Measurements from ENCODE around the gene ABCB6. TPM values are rescaled to one million over a fixed set of nuclear protein-coding genes. Genes with fewer than 3 reads are reported as not detected.

The ABCB6 gene
- total and polyA plus RNA-seq, 10 donors, result 8.4 to 28.7 (median 14.0) TPM

DNA sequence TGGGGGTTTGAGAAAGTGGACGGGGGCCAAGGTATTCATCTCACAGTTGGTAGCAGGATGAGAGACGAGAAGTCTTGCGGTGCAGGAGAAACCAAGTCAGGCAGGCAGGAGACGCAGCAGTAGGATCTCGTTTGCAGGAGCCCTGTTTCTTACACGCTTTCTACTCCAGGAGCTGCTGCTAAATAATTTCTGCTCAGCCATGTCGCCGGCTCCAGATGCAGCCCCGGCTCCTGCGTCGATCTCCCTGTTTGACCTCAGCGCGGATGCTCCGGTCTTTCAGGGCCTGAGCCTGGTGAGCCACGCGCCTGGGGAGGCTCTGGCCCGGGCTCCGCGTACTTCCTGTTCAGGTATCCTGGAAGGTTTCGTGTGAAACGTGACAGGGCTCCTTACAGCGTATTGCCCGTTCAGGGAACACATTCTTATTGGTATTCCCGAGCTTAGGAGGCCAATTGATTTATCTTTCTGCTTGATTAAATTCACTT, 11.3 kb upstream of the ABCB6 start:
- DNase-seq, result peak; percentile 92
- Histone ChIP-seq H3K9me3 (no peaks in the 10 kb centered on the region), H3K36me3 (peaks cover 0 to 69% (median 48%) of the 10 kb centered on the region in 6 donors), H3K27ac (peak overlapping the region; percentile 88 to 99 (median 97)), H3K4me1 (peaks cover 18 to 68% (median 48%) of the 10 kb centered on the region in 6 donors), H3K27me3 (replicated peaks in 1 of 7) (no peaks in the 10 kb centered on the region), H3K4me3 (peak overlapping the region; percentile 56 to 79 (median 73))
- TF ChIP-seq POLR2A (IDR thresholded peaks at IDR 0.05) (no peak), POLR2AphosphoS5 (IDR thresholded peaks at IDR 0.05) (no peak)
- TF ChIP-seq, protein P1, sequence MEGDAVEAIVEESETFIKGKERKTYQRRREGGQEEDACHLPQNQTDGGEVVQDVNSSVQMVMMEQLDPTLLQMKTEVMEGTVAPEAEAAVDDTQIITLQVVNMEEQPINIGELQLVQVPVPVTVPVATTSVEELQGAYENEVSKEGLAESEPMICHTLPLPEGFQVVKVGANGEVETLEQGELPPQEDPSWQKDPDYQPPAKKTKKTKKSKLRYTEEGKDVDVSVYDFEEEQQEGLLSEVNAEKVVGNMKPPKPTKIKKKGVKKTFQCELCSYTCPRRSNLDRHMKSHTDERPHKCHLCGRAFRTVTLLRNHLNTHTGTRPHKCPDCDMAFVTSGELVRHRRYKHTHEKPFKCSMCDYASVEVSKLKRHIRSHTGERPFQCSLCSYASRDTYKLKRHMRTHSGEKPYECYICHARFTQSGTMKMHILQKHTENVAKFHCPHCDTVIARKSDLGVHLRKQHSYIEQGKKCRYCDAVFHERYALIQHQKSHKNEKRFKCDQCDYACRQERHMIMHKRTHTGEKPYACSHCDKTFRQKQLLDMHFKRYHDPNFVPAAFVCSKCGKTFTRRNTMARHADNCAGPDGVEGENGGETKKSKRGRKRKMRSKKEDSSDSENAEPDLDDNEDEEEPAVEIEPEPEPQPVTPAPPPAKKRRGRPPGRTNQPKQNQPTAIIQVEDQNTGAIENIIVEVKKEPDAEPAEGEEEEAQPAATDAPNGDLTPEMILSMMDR (IDR thresholded peaks at IDR 0.05 in 8 of 11, conservative IDR thresholded peaks at IDR 0.05 in 3 of 11), result no peak
- intact Hi-C loops (cut with DNase I; ENCODE audit: low total_unique reads), result no loop called here
- 0 to 1% (median 0%) methylated on average over 13 to 24 of the region's 24 CpGs for WGBS, 5 donors

- intact Hi-C loops (cut with DNase I; ENCODE audit: low total_unique reads), result loop anchor here (5.0 kb wide), 1 partner anchor 48 kb away; the partner anchor contains the start of gene DNAJB2
- DNase-seq, result peak; percentile 100
- H3K27me3 ChIP-seq (replicated peaks in 1 of 7), result no peaks in the 10 kb centered on the region
- no peaks in the 10 kb centered on the region for H3K9me3 ChIP-seq
- WGBS, 5 donors, result 0 to 1% (median 0%) methylated on average over 39 to 80 of the region's 80 CpGs
- peak within 1 kb of the TSS; percentile 56 to 79 (median 73) for H3K4me3 ChIP-seq
- H3K27ac ChIP-seq, result peak within 1 kb of the TSS; percentile 88 to 99 (median 97)
- H3K4me1 ChIP-seq, result peaks cover 18 to 75% (median 50%) of the 10 kb centered on the region in 6 donors
- peaks cover 0 to 69% (median 48%) of the 10 kb centered on the region in 6 donors for H3K36me3 ChIP-seq
- TF ChIP-seq, protein P1 (IDR thresholded peaks at IDR 0.05 in 8 of 11, conservative IDR thresholded peaks at IDR 0.05 in 3 of 11), result peak in 5 of 11 experiments; percentile 15 to 31 (median 27)
- peak; percentile 97 to 99 (median 99) for TF ChIP-seq POLR2AphosphoS5 (IDR thresholded peaks at IDR 0.05)
- peak in 2 of 3 donors; percentile 69 to 84 for TF ChIP-seq POLR2A (IDR thresholded peaks at IDR 0.05)
Measured at GRCh38 chr2:219229305-219230058, 10.7 kb upstream of the ABCB6 start, which contains the start of the genes ANKZF1 and ATG9A. TSS of gene ANKZF1 (plus strand) at chr2:219229806. CDS start at chr2:219230258, 452 bp downstream. TSS of gene ATG9A (minus strand) at chr2:219229636. CDS start at chr2:219228024, 1,612 bp downstream.

GRCh38 chr2:219228911-219229304, 10.2 kb upstream of the ABCB6 start:
- peak overlapping the region; percentile 56 to 79 (median 73) for H3K4me3 ChIP-seq
- intact Hi-C loops (cut with DNase I; ENCODE audit: low total_unique reads), result loop anchor here (5.0 kb wide), 1 partner anchor 48 kb away; the partner anchor contains the start of gene DNAJB2
- H3K27me3 ChIP-seq (replicated peaks in 1 of 7), result no peaks in the 10 kb centered on the region
- H3K9me3 ChIP-seq, result no peaks in the 10 kb centered on the region
- H3K36me3 ChIP-seq, result peaks cover 0 to 69% (median 48%) of the 10 kb centered on the region in 6 donors
- no peak for TF ChIP-seq POLR2AphosphoS5 (IDR thresholded peaks at IDR 0.05)
- TF ChIP-seq POLR2A (IDR thresholded peaks at IDR 0.05), result no peak
- TF ChIP-seq, protein P1 (IDR thresholded peaks at IDR 0.05 in 8 of 11, conservative IDR thresholded peaks at IDR 0.05 in 3 of 11), result no peak
- peaks cover 18 to 80% (median 50%) of the 10 kb centered on the region in 6 donors for H3K4me1 ChIP-seq
- peak overlapping the region; percentile 88 to 99 (median 97) for H3K27ac ChIP-seq
- peak; percentile 94 for DNase-seq
- WGBS, 5 donors, result 0 to 5% (median 2%) methylated on average over 3 to 19 of the region's 19 CpGs
